ENCODE measurements around the gene ANGPTL7. TPM values are rescaled to one million over a fixed set of nuclear protein-coding genes. Genes with fewer than 3 reads are reported as not detected.

The ANGPTL7 gene
- polyA plus RNA-seq, 1 donor from 2014 or later, result not detected

Other genes with a start within 250 kb of the ANGPTL7 start
- 59.2 TPM for gene TARDBP, start 176.7 kb upstream of the ANGPTL7 start, polyA plus RNA-seq
- gene MASP2, start 142.1 kb upstream of the ANGPTL7 start, polyA plus RNA-seq, result not detected
- gene SRM, start 129.3 kb upstream of the ANGPTL7 start, polyA plus RNA-seq, result 93.4 TPM
- gene EXOSC10, start 89.5 kb upstream of the ANGPTL7 start, polyA plus RNA-seq, result 42.2 TPM
- gene MTOR, start 73.2 kb downstream of the ANGPTL7 start, polyA plus RNA-seq, result 6.9 TPM
- gene UBIAD1, start 83.8 kb downstream of the ANGPTL7 start, polyA plus RNA-seq, result 47.1 TPM